Stimulated activated CD4-positive, alpha-beta T cell treated with anti-CD3 and anti-CD28 coated beads, Interleukin-15, amount 100 ng/mL, for 1 hour (primary cell): ENCODE data around the gene NIPAL4.

Source experiments
- DNase-seq, 2 donors: peaks; one replicate each; pipeline ENCODE4 v3.0.0-alpha.2; 2020; ENCODE audit warnings: low read depth in 1 of 2, low spot score in 1 of 2

Gene NIPAL4

GRCh38 chr5:157485340-157485739 is 25.3 kb downstream of the NIPAL4 start:
- no peak for DNase-seq

- DNase-seq: no peak
Observed at GRCh38 chr5:157485811-157486210, 25.8 kb downstream of the NIPAL4 start.

- no peak for DNase-seq
Observed at GRCh38 chr5:157486221-157486681, 26.2 kb downstream of the NIPAL4 start.

GRCh38 chr5:157486861-157487260 is 26.8 kb downstream of the NIPAL4 start:
- DNase-seq: no peak

GRCh38 chr5:157487358-157487757 is 27.3 kb downstream of the NIPAL4 start:
- no peak for DNase-seq

- no peak for DNase-seq
Observed at GRCh38 chr5:157491471-157491995, 31.5 kb downstream of the NIPAL4 start.

GRCh38 chr5:157492886-157493285 is 32.9 kb downstream of the NIPAL4 start:
- DNase-seq: no peak

GRCh38 chr5:157494178-157494832 is 34.3 kb downstream of the NIPAL4 start:
- no peak for DNase-seq

GRCh38 chr5:157496864-157497263 is 36.9 kb downstream of the NIPAL4 start:
- DNase-seq: no peak

GRCh38 chr5:157497875-157498611 is 38.0 kb downstream of the NIPAL4 start:
- no peak for DNase-seq

- DNase-seq: no peak
Observed at GRCh38 chr5:157502143-157502647, 42.2 kb downstream of the NIPAL4 start.

GRCh38 chr5:157504053-157504452 is 44.0 kb downstream of the NIPAL4 start:
- no peak for DNase-seq

- DNase-seq: no peak
Observed at GRCh38 chr5:157505496-157505895, 45.5 kb downstream of the NIPAL4 start.

GRCh38 chr5:157506066-157506590 is 46.1 kb downstream of the NIPAL4 start:
- no peak for DNase-seq

- no peak for DNase-seq
Observed at GRCh38 chr5:157506981-157507780, 47.2 kb downstream of the NIPAL4 start.

- no peak for DNase-seq
Observed at GRCh38 chr5:157509093-157509492, 49.1 kb downstream of the NIPAL4 start.

GRCh38 chr5:157509587-157509986 is 49.6 kb downstream of the NIPAL4 start:
- no peak for DNase-seq

GRCh38 chr5:157510682-157511081 is 50.7 kb downstream of the NIPAL4 start:
- no peak for DNase-seq

GRCh38 chr5:157511651-157512644 is 51.9 kb downstream of the NIPAL4 start:
- DNase-seq: no peak

- no peak for DNase-seq
Observed at GRCh38 chr5:157513182-157513581, 53.2 kb downstream of the NIPAL4 start.
